Lower lobe of right lung (tissue), 2 donors: ENCODE results near the gene TSGA10. TPM values are rescaled to one million over a fixed set of nuclear protein-coding genes. Genes with fewer than 3 reads are reported as not detected.
A peak's percentile ranks its signal among the peaks of the same experiment; 100 is the strongest.
"Not testable (repeated sequence)": the region's sequence is repeated elsewhere in the genome, so short reads cannot be mapped to it uniquely, and the experiment has no call there.

Source experiments
- ATAC-seq, 2 donors: fragments of 200-7000 bp; cut with Tn5 transposase; one replicate each; pipeline ENCODE4 v1.9.1; 2020 to 2022; ENCODE audit warnings: mild to moderate bottlenecking in 2 of 2, moderate library complexity in 2 of 2
- DNase-seq: peaks from one replicate; pipeline ENCODE4 v3.0.0-alpha.2; 2020
- H3K27ac ChIP-seq: fragments of 200-600 bp; one replicate; pipeline ENCODE4 v1.8.0; 2022
- H3K27me3 ChIP-seq: fragments of 200-600 bp; one replicate; pipeline ENCODE4 v1.8.0; 2022; ENCODE audit warnings: low read depth
- H3K36me3 ChIP-seq: fragments of 200-600 bp; one replicate; pipeline ENCODE4 v1.8.0; 2022; ENCODE audit warnings: mild to moderate bottlenecking
- H3K4me1 ChIP-seq: fragments of 200-600 bp; one replicate; pipeline ENCODE4 v1.8.0; 2022
- H3K4me3 ChIP-seq: fragments of 200-600 bp; one replicate; pipeline ENCODE4 v1.8.0; 2022; ENCODE audit warnings: mild to moderate bottlenecking
- H3K9me3 ChIP-seq: fragments of 200-600 bp; one replicate; pipeline ENCODE4 v1.8.0; 2022
- CTCF ChIP-seq: fragments of 200-600 bp; IDR thresholded peaks from one replicate; pipeline ENCODE4 v1.8.0; 2022; ENCODE audit warnings: antibody characterized with exemption, mild to moderate bottlenecking
- intact Hi-C: fragments of 100-400 bp; cut with DNase I; formaldehyde crosslinking; loops from one replicate; pipeline ENCODE4 v1.11.0; 2022
- long read RNA-seq: library from polyadenylated mRNA; unstranded; transcript quantifications from one replicate; pipeline ENCODE4 v2.0.0, GENCODE V29; 2021
- total RNA-seq: library from RNA; stranded (reverse); fragmentation: NEBNext Ultra II Directional; extraction: Animal tissue kit (Norgen Biotek cat#: 25700); gene quantifications from one replicate; pipeline ENCODE4 v1.2.1, GENCODE V29; 2021
- donor health status: DM: no; HTN: yes; CAD: no; lungs with severe emphysema.

Gene TSGA10
- 9.9 TPM for total RNA-seq
- long read RNA-seq, partial matches to known transcripts: 0 of 12 reads
- long read RNA-seq, other reads (novel, unspliced or antisense): 10 of 12 reads

- peaks cover 22% of the 10 kb centered on the region for H3K4me1 ChIP-seq
- intact Hi-C loops: no loop called here
- DNase-seq: peak; percentile 95
- peak within 1 kb of the TSS; percentile 83 for H3K27ac ChIP-seq
- H3K9me3 ChIP-seq: no peaks in the 10 kb centered on the region
- peak; percentile 99 to 100 for ATAC-seq
- H3K4me3 ChIP-seq: peak within 1 kb of the TSS; percentile 74
- TF ChIP-seq CTCF: peak; percentile 6
- no peaks in the 10 kb centered on the region for H3K27me3 ChIP-seq
- peaks cover 33% of the 10 kb centered on the region for H3K36me3 ChIP-seq
Observed at GRCh38 chr2:99154643-99155536, at the start of gene TSGA10, which contains the start of gene LIPT1. Gene TSGA10 (minus strand): TSS chr2:99154942. CDS start chr2:99109439, 45,503 bp downstream. Gene LIPT1 (plus strand): TSS chr2:99154967. CDS start chr2:99161958, 6,991 bp downstream.

GRCh38 chr2:99201959-99202678, 47.4 kb upstream of the TSGA10 start:
- no peaks in the 10 kb centered on the region for H3K9me3 ChIP-seq
- peak; percentile 9 for TF ChIP-seq CTCF
- intact Hi-C loops: no loop called here
- H3K27ac ChIP-seq: no peak overlapping the region
- DNase-seq (no peak), ATAC-seq (no peak)
- no peaks in the 10 kb centered on the region for H3K27me3 ChIP-seq
- no peaks in the 10 kb centered on the region for H3K4me1 ChIP-seq
- no peak overlapping the region for H3K4me3 ChIP-seq
- H3K36me3 ChIP-seq: peaks cover 12% of the 10 kb centered on the region

- H3K27ac ChIP-seq: no peak overlapping the region
- peaks cover 31% of the 10 kb centered on the region for H3K36me3 ChIP-seq
- no peak overlapping the region for H3K4me3 ChIP-seq
- no peak for DNase-seq
- H3K9me3 ChIP-seq: no peaks in the 10 kb centered on the region
- TF ChIP-seq CTCF: no peak
- H3K27me3 ChIP-seq: no peaks in the 10 kb centered on the region
- H3K4me1 ChIP-seq: no peaks in the 10 kb centered on the region
- intact Hi-C loops: no loop called here
- ATAC-seq: no peak
Observed at GRCh38 chr2:99200076-99200800, 45.5 kb upstream of the TSGA10 start.

- Histone ChIP-seq H3K27me3 (no peaks in the 10 kb centered on the region), H3K4me3 (no peak overlapping the region), H3K27ac (no peak overlapping the region), H3K36me3 (peaks cover 48% of the 10 kb centered on the region), H3K9me3 (no peaks in the 10 kb centered on the region), H3K4me1 (no peaks in the 10 kb centered on the region)
- no peak for DNase-seq
- TF ChIP-seq CTCF: no peak
- intact Hi-C loops: no loop called here
- peak; percentile 35 to 90 for ATAC-seq
Observed at GRCh38 chr2:99198103-99198841, 43.5 kb upstream of the TSGA10 start.

- H3K4me1 ChIP-seq, intact Hi-C loops, H3K9me3 ChIP-seq, H3K4me3 ChIP-seq, H3K27ac ChIP-seq, H3K27me3 ChIP-seq, DNase-seq, ATAC-seq: not testable (repeated sequence)
- H3K36me3 ChIP-seq: peaks cover 79% of the 10 kb centered on the region
Observed at GRCh38 chr2:99192364-99192763, 37.6 kb upstream of the TSGA10 start.
